ENCODE data around the gene CATSPER3. TPM values are rescaled to one million over a fixed set of nuclear protein-coding genes. Genes with fewer than 3 reads are reported as not detected.

CATSPER3 gene
- total and polyA plus RNA-seq, 2 of the 8 experiments (the other 6 are each of a cell fraction or from before 2014, with no cell fraction given): 0.62 TPM; not detected in 1

- Histone ChIP-seq H2BK20ac (ENCODE audit: low read length) (no peak overlapping the region), H3K14ac (ENCODE audit: insufficient read length) (no peak overlapping the region), H3K4me2 (ENCODE audit: insufficient read depth in 1 of 2, low read depth in 2 of 2, low read length in 2 of 2) (no peak overlapping the region), H2BK12ac (ENCODE audit: low read depth, low read length) (no peak overlapping the region), H2BK15ac (ENCODE audit: low read length) (no peak overlapping the region), H2AK5ac (ENCODE audit: low read depth, low read length) (no peak overlapping the region), H2AFZ (ENCODE audit: low read length) (no peak overlapping the region), H3K56ac (replicated peaks; ENCODE audit: insufficient read length, low read depth, low read length) (no peak overlapping the region), H3K18ac (ENCODE audit: extremely low read depth, low read length) (no peak overlapping the region), H3K27me3 (replicated peaks in 1 of 4; ENCODE audit: control insufficient read depth in 3 of 4, extremely low read depth in 1 of 4, insufficient read depth in 3 of 4, low read length in 3 of 4) (no peaks in the 10 kb centered on the region; a peak in 1 of 7 replicates), H4K8ac (ENCODE audit: extremely low read depth, insufficient read depth, low read length) (no peak overlapping the region), H3K23me2 (ENCODE audit: low read depth, low read length) (no peaks in the 10 kb centered on the region), H3K79me2 (ENCODE audit: control insufficient read depth in 1 of 2, insufficient read depth in 2 of 2, low read length in 2 of 2) (no peaks in the 10 kb centered on the region), H3K23ac (ENCODE audit: insufficient read length) (no peak overlapping the region), H2BK120ac (replicated peaks; ENCODE audit: low read depth, low read length) (no peak overlapping the region), H3K4ac (replicated peaks; ENCODE audit: insufficient read length, low read depth, low read length) (no peak overlapping the region), H4K20me1 (replicated peaks in 1 of 2; ENCODE audit: control insufficient read depth in 1 of 2, insufficient read depth in 2 of 2, low read length in 2 of 2) (no peaks in the 10 kb centered on the region), H3K36me3 (ENCODE audit: control insufficient read depth in 2 of 4, insufficient read depth in 4 of 4, low read length in 3 of 4) (no peaks in the 10 kb centered on the region), H3K4me1 (replicated peaks in 1 of 4; ENCODE audit: control insufficient read depth in 3 of 4, insufficient read depth in 4 of 4, low read length in 3 of 4) (no peaks in the 10 kb centered on the region), H2BK5ac (ENCODE audit: low read depth, low read length) (no peak overlapping the region), H4K5ac (ENCODE audit: insufficient read length, low read depth, low read length) (no peak overlapping the region), H3K9me3 (ENCODE audit: insufficient read depth in 2 of 2, low read depth in 1 of 2, low read length in 1 of 2) (no peaks in the 10 kb centered on the region), H3K9ac (replicated peaks in 1 of 4; ENCODE audit: extremely low read depth in 1 of 4, low read depth in 3 of 4, low read length in 3 of 4) (no peak overlapping the region), H4K91ac (replicated peaks; ENCODE audit: insufficient read length, low read length) (no peak overlapping the region), H3K4me3 (ENCODE audit: extremely low read depth in 1 of 4, insufficient read depth in 2 of 4, low read depth in 3 of 4, low read length in 4 of 4) (no peak overlapping the region), H3K27ac (ENCODE audit: low read depth, low read length) (no peak overlapping the region), H3K79me1 (ENCODE audit: low read depth, low read length) (no peaks in the 10 kb centered on the region)
- ChIA-PET CTCF (ENCODE audit: partially characterized antibody) (interaction anchor here (0.7 to 2.2 kb wide), 2 partner anchors 78 to 132 kb away, joined by 3 to 9 read pairs; no protein-coding TSS in a partner anchor), POLR2A (ENCODE audit: partially characterized antibody) (no interaction called here)
- WGBS, 2 experiments (ENCODE audit: extremely low coverage in 1 of 2, insufficient coverage in 1 of 2, insufficient read length in 1 of 2, insufficient replicate concordance in 2 of 2, low coverage in 1 of 2, low lambda C conversion rate in 2 of 2, missing lambda C conversion rate in 1 of 2): 91% methylated on average over 8 of the region's 8 CpGs; no CpG with 5 or more reads in 1 of the 2 experiments
- FAIRE-seq: no peak
- DNase-seq (ENCODE audit: low read depth in 1 of 2, low spot score in 2 of 2): no peak
- TF ChIP-seq ATF2 (IDR thresholded peaks at IDR 0.05; ENCODE audit: low read length) (no peak), SRF (IDR thresholded peaks at IDR 0.05; ENCODE audit: low read depth, low read length) (no peak), SAP30 (IDR thresholded peaks at IDR 0.05; ENCODE audit: insufficient read depth, insufficient replicate concordance, low read length) (no peak), CBX8 (IDR thresholded peaks at IDR 0.05; ENCODE audit: borderline replicate concordance, low read depth, low read length) (no peak), NRF1 (IDR thresholded peaks at IDR 0.05; ENCODE audit: low read depth, low read length) (no peak), TCF12 (IDR thresholded peaks at IDR 0.05; ENCODE audit: low read depth, low read length) (no peak), POLR2AphosphoS5 (IDR thresholded peaks at IDR 0.05; ENCODE audit: low read depth, low read length) (no peak), CBX5 (IDR thresholded peaks at IDR 0.05; ENCODE audit: low read depth, low read length) (no peak), CHD2 (IDR thresholded peaks at IDR 0.05; ENCODE audit: low read length) (no peak), RFX5 (IDR thresholded peaks at IDR 0.05; ENCODE audit: borderline replicate concordance, low read depth, low read length) (no peak), NANOG (IDR thresholded peaks at IDR 0.05; ENCODE audit: insufficient read depth, low read depth, low read length, poor library complexity, severe bottlenecking) (no peak), TAF1 (IDR thresholded peaks at IDR 0.05; ENCODE audit: low read depth, low read length) (no peak), BCL11A (IDR thresholded peaks at IDR 0.05; ENCODE audit: low read depth in 2 of 2, low read length in 2 of 2) (no peak)
Observed at GRCh38 chr5:134995850-134996402, 28.2 kb downstream of the CATSPER3 start.
